SK-N-SH treated with all-trans-retinoic acid at 6 μM for 48 hours (cell line): ENCODE results near the gene CLEC16A.

ENCODE experiments used
- ATAC-seq: fragments of 200-7000 bp; cut with Tn5 transposase; 3 replicates; pipeline ENCODE4 v1.9.1; 2020; ENCODE audit warnings: mild to moderate bottlenecking, moderate library complexity
- BACH2 ChIP-seq: fragments of 250-450 bp; sonication (Bioruptor Pico); IDR thresholded peaks from 2 replicates; pipeline ENCODE4 v1.9.0; 2021; ENCODE audit warnings: mild to moderate bottlenecking, borderline replicate concordance
- CREB5 ChIP-seq: fragments of 250-450 bp; sonication (Bioruptor Pico); IDR thresholded peaks from 2 replicates; pipeline ENCODE4 v1.5.1; 2020; ENCODE audit warnings: low read depth, mild to moderate bottlenecking, moderate library complexity
- CSDC2 ChIP-seq: fragments of 250-450 bp; sonication (Bioruptor Pico); IDR thresholded peaks from 2 replicates; pipeline ENCODE4 v1.5.0; 2020; ENCODE audit warnings: mild to moderate bottlenecking, moderate library complexity
- ESRRG ChIP-seq: fragments of 250-450 bp; sonication (Bioruptor Pico); IDR thresholded peaks from 2 replicates; pipeline ENCODE4 v1.6.1; 2021; ENCODE audit warnings: mild to moderate bottlenecking
- GLIS3 ChIP-seq: fragments of 250-450 bp; sonication (Bioruptor Pico); IDR thresholded peaks from 2 replicates; pipeline ENCODE4 v1.5.0; 2020; ENCODE audit warnings: mild to moderate bottlenecking, moderate library complexity
- ISL1 ChIP-seq: fragments of 250-450 bp; sonication (Bioruptor Pico); IDR thresholded peaks from 2 replicates; pipeline ENCODE4 v2.1.2; 2022; ENCODE audit warnings: mild to moderate bottlenecking, moderate library complexity
- OSR1 ChIP-seq: fragments of 250-450 bp; sonication (Bioruptor Pico); IDR thresholded peaks from 2 replicates; pipeline ENCODE4 v1.8.0; 2022; ENCODE audit warnings: moderate library complexity, mild to moderate bottlenecking, inconsistent platforms
- PATZ1 ChIP-seq: fragments of 250-450 bp; sonication (Bioruptor Pico); IDR thresholded peaks from 2 replicates; pipeline ENCODE4 v1.8.0; 2020; ENCODE audit warnings: mild to moderate bottlenecking, moderate library complexity, borderline replicate concordance
- PPARA ChIP-seq: fragments of 250-450 bp; sonication (Bioruptor Pico); IDR thresholded peaks from 2 replicates; pipeline ENCODE4 v1.5.0; 2020; ENCODE audit warnings: mild to moderate bottlenecking, borderline replicate concordance
- RARB ChIP-seq: fragments of 250-450 bp; sonication (Bioruptor Pico); IDR thresholded peaks from 2 replicates; pipeline ENCODE4 v1.8.0; 2021; ENCODE audit warnings: mild to moderate bottlenecking, moderate library complexity
- SNAI2 ChIP-seq: fragments of 250-450 bp; sonication (Bioruptor Pico); IDR thresholded peaks from 2 replicates; pipeline ENCODE4 v1.5.0; 2020; ENCODE audit warnings: mild to moderate bottlenecking, moderate library complexity
- TCF4 ChIP-seq: fragments of 250-450 bp; sonication (Bioruptor Pico); IDR thresholded peaks from 2 replicates; pipeline ENCODE4 v1.8.0; 2021; ENCODE audit warnings: mild to moderate bottlenecking, moderate library complexity, borderline replicate concordance
- TSHZ2 ChIP-seq: fragments of 250-450 bp; sonication (Bioruptor Pico); IDR thresholded peaks from 2 replicates; pipeline ENCODE4 v1.5.0; 2020; ENCODE audit warnings: mild to moderate bottlenecking, moderate library complexity
- ZFP30 ChIP-seq: fragments of 450-650 bp; formaldehyde crosslinking; IDR thresholded peaks from 2 replicates; pipeline ENCODE4 v1.5.0; 2022; ENCODE audit warnings: mild to moderate bottlenecking, moderate library complexity
- ZNF70 ChIP-seq: fragments of 450-650 bp; formaldehyde crosslinking; IDR thresholded peaks from 2 replicates; pipeline ENCODE4 v1.5.0; 2020; ENCODE audit warnings: mild to moderate bottlenecking, moderate library complexity
- ZNF8 ChIP-seq: fragments of 450-650 bp; formaldehyde crosslinking; IDR thresholded peaks from 2 replicates; pipeline ENCODE4 v1.5.0; 2020; ENCODE audit warnings: mild to moderate bottlenecking, moderate library complexity
- TF ChIP-seq, protein P1 (sequence below): fragments of 250-450 bp; sonication (Bioruptor Pico); IDR thresholded peaks from 2 replicates; pipeline ENCODE4 v1.5.1; 2021; ENCODE audit warnings: mild to moderate bottlenecking, moderate library complexity
- TF ChIP-seq, protein P2 (sequence below): fragments of 250-450 bp; sonication (Bioruptor Pico); IDR thresholded peaks from 2 replicates; pipeline ENCODE4 v1.8.0; 2021; ENCODE audit warnings: low read depth, mild to moderate bottlenecking, moderate library complexity, borderline replicate concordance

The CLEC16A gene

GRCh38 chr16:11079652-11080187 is 135.4 kb downstream of the CLEC16A start:
- TF ChIP-seq ZNF8 (no peak), ZFP30 (CRISPR knock-in tag) (no peak), RARB (peak; percentile 13; the same call in 1 of the 2 replicates), PATZ1 (CRISPR knock-in tag) (no peak), CREB5 (CRISPR knock-in tag) (no peak), OSR1 (CRISPR knock-in tag) (no peak), TCF4 (peak; percentile 95; the same call in 1 of the 2 replicates), GLIS3 (CRISPR knock-in tag) (no peak), ZNF70 (CRISPR knock-in tag) (no peak), ISL1 (CRISPR knock-in tag) (no peak; the same call in 1 of the 2 replicates), ESRRG (CRISPR knock-in tag) (no peak), SNAI2 (no peak), TSHZ2 (CRISPR knock-in tag) (peak; percentile 80; the same call in 1 of the 2 replicates)
- TF ChIP-seq, protein P1, sequence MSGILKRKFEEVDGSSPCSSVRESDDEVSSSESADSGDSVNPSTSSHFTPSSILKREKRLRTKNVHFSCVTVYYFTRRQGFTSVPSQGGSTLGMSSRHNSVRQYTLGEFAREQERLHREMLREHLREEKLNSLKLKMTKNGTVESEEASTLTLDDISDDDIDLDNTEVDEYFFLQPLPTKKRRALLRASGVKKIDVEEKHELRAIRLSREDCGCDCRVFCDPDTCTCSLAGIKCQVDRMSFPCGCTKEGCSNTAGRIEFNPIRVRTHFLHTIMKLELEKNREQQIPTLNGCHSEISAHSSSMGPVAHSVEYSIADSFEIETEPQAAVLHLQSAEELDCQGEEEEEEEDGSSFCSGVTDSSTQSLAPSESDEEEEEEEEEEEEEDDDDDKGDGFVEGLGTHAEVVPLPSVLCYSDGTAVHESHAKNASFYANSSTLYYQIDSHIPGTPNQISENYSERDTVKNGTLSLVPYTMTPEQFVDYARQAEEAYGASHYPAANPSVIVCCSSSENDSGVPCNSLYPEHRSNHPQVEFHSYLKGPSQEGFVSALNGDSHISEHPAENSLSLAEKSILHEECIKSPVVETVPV (CRISPR knock-in tag), result no peak
- TF ChIP-seq, protein P2, sequence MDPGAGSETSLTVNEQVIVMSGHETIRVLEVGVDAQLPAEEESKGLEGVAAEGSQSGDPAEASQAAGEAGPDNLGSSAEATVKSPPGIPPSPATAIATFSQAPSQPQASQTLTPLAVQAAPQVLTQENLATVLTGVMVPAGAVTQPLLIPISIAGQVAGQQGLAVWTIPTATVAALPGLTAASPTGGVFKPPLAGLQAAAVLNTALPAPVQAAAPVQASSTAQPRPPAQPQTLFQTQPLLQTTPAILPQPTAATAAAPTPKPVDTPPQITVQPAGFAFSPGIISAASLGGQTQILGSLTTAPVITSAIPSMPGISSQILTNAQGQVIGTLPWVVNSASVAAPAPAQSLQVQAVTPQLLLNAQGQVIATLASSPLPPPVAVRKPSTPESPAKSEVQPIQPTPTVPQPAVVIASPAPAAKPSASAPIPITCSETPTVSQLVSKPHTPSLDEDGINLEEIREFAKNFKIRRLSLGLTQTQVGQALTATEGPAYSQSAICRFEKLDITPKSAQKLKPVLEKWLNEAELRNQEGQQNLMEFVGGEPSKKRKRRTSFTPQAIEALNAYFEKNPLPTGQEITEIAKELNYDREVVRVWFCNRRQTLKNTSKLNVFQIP (CRISPR knock-in tag), result no peak
- ATAC-seq, result peak; percentile 74

DNA sequence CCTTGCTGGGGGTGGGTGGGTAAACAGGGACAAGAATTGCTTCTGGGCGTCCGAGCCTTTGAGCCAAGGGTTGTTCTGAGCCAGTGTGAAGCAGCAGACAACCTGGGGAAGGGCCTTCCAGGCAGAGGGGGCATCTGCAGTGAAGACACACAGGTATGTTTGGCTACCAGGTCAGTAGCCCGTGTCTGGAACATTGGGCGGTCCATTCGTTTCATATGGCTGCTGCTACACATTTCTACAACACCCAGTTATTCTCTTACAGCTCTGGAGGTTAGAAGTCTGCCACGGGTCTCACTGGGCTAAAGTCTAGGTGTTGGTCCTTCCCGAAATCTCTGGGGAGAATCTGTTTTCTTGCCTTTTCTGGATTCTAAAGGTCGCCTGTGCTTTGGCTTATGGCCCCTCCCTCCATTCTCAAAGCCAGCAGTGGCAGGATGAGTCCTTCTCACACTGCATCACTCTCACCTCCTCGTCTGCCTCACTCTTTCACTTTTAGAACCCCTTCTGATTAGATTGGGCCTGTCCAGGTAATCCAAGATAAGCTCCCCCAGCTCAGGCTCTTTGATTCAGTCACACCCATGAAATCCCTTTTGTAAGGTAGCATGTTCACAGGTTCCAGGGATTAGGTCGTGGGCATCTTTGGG is 136.1 kb downstream of the CLEC16A start:
- TF ChIP-seq GLIS3 (CRISPR knock-in tag), result no peak
- TF ChIP-seq PPARA (CRISPR knock-in tag), result no peak
- TF ChIP-seq, protein P1 (CRISPR knock-in tag), result no peak
- no peak for ATAC-seq

- no peak for ATAC-seq
- TF ChIP-seq ESRRG (CRISPR knock-in tag) (no peak), PPARA (CRISPR knock-in tag) (no peak), CSDC2 (CRISPR knock-in tag) (no peak), BACH2 (CRISPR knock-in tag) (no peak), GLIS3 (CRISPR knock-in tag) (no peak), TSHZ2 (CRISPR knock-in tag) (no peak)
- TF ChIP-seq, protein P1 (CRISPR knock-in tag), result no peak
These were observed 136.8 kb downstream of the CLEC16A start for GRCh38 chr16:11080999-11081630.
